Smooth muscle cell (in vitro differentiated cells): ENCODE data around the gene ACTRT3. TPM values are rescaled to one million over a fixed set of nuclear protein-coding genes. Genes with fewer than 3 reads are reported as not detected.

Experiments used
- DNase-seq: peaks from one replicate; lab custom pipeline; 2025; ENCODE audit not compliant: unreplicated experiment; lab: John Stamatoyannopoulos, UW
- H2AFZ ChIP-seq: fragments of 200-600 bp; sonication (generic); 2 replicates; pipeline ENCODE4 v1.6.0; 2016; ENCODE audit warnings: antibody characterized with exemption, low read depth, mild to moderate bottlenecking
- H3F3A ChIP-seq: fragments of 200-600 bp; sonication (generic); 2 replicates; pipeline ENCODE4 v1.6.0; 2017; ENCODE audit warnings: antibody characterized with exemption, low read depth
- H3K27ac ChIP-seq: fragments of 200-600 bp; sonication (generic); 2 replicates; pipeline ENCODE4 v1.5.1; 2016; ENCODE audit warnings: low read depth, mild to moderate bottlenecking
- H3K27me3 ChIP-seq: fragments of 200-600 bp; sonication (generic); 2 replicates; pipeline ENCODE4 v1.6.1; 2016; ENCODE audit warnings: low read depth, mild to moderate bottlenecking
- H3K36me3 ChIP-seq: fragments of 200-600 bp; sonication (generic); 2 replicates; pipeline ENCODE4 v1.5.1; 2016; ENCODE audit warnings: low read depth
- H3K4me1 ChIP-seq: fragments of 200-600 bp; sonication (generic); 2 replicates; pipeline ENCODE4 v1.5.1; 2016; ENCODE audit warnings: low read depth
- H3K4me2 ChIP-seq: fragments of 200-600 bp; sonication (generic); 2 replicates; pipeline ENCODE4 v1.6.0; 2016; ENCODE audit warnings: mild to moderate bottlenecking
- H3K4me3 ChIP-seq: fragments of 200-600 bp; sonication (generic); 2 replicates; pipeline ENCODE4 v1.5.1; 2016; ENCODE audit warnings: mild to moderate bottlenecking
- H3K79me2 ChIP-seq: fragments of 200-600 bp; sonication (generic); 2 replicates; pipeline ENCODE4 v1.6.0; 2016; ENCODE audit warnings: low read depth, mild to moderate bottlenecking
- H3K9ac ChIP-seq: fragments of 200-600 bp; sonication (generic); 2 replicates; pipeline ENCODE4 v1.6.0; 2016; ENCODE audit warnings: low read depth
- H3K9me3 ChIP-seq: fragments of 200-600 bp; sonication (generic); replicated peaks from 2 replicates; pipeline ENCODE4 v1.5.1; 2016; ENCODE audit warnings: low read depth
- H4K20me1 ChIP-seq: fragments of 200-600 bp; sonication (generic); 2 replicates; pipeline ENCODE4 v1.6.0; 2016; ENCODE audit warnings: low read depth
- CTCF ChIP-seq: fragments of 200-600 bp; sonication (generic); IDR thresholded peaks from 2 replicates; pipeline ENCODE4 v1.5.1; 2017; ENCODE audit warnings: borderline replicate concordance, mild to moderate bottlenecking, antibody characterized with exemption; ENCODE audit not compliant: insufficient read depth, poor library complexity, severe bottlenecking
- WGBS: methylation state at CpG from one replicate; pipeline ENCODE4 v1.1.7; 2016; ENCODE audit warnings: low lambda C conversion rate; 5-methylcytosine and 5-hydroxymethylcytosine counted together
- polyA plus RNA-seq: library from polyadenylated mRNA; unstranded; fragments of >200 nt; fragmentation: Nextera tagmentation; extraction: Ambion mirVana; gene quantifications from 2 replicates; pipeline ENCODE4 v1.2.1, GENCODE V29; 2016
- total RNA-seq: library from RNA; depleted of rRNA; stranded (reverse); fragments of >200 nt; gene quantifications from 2 replicates; pipeline ENCODE4 v1.2.3, GENCODE V29; 2014

Gene ACTRT3
- total and polyA plus RNA-seq, 2 experiments from 2014 or later: 1.3 to 1.7 TPM

- Histone ChIP-seq H4K20me1 (no peaks in the 10 kb centered on the region), H3K4me1 (no peaks in the 10 kb centered on the region), H3K4me2 (peak within 1 kb of the TSS; percentile 87), H3K9ac (peak within 1 kb of the TSS; percentile 74), H3K9me3 (no peaks in the 10 kb centered on the region), H3K36me3 (no peaks in the 10 kb centered on the region), H3K27ac (peak within 1 kb of the TSS; percentile 62), H3F3A (peaks cover 23% of the 10 kb centered on the region), H3K4me3 (peak within 1 kb of the TSS; percentile 62), H3K27me3 (no peaks in the 10 kb centered on the region), H3K79me2 (no peaks in the 10 kb centered on the region), H2AFZ (peak within 1 kb of the TSS; percentile 76)
- TF ChIP-seq CTCF: no peak
- 14% methylated on average over 42 of the region's 42 CpGs for WGBS
- peak; percentile 7 for DNase-seq
Measured at GRCh38 chr3:169764882-169765612, 4.3 kb downstream of the ACTRT3 start, which contains the start of gene TERC. Gene TERC, minus strand, starts transcription at chr3:169765060.

GRCh38 chr3:169764312-169764881, 5.0 kb downstream of the ACTRT3 start:
- peak overlapping the region; percentile 62 for H3K4me3 ChIP-seq
- peak overlapping the region; percentile 87 for H3K4me2 ChIP-seq

GRCh38 chr3:169760479-169760878, 8.9 kb downstream of the ACTRT3 start:
- Histone ChIP-seq H3K27ac (no peak overlapping the region), H3F3A (peaks cover 4% of the 10 kb centered on the region), H3K9me3 (no peaks in the 10 kb centered on the region), H3K4me3 (no peak overlapping the region), H3K4me2 (no peak overlapping the region), H3K79me2 (no peaks in the 10 kb centered on the region), H3K4me1 (no peaks in the 10 kb centered on the region), H4K20me1 (no peaks in the 10 kb centered on the region), H3K9ac (no peak overlapping the region), H3K27me3 (no peaks in the 10 kb centered on the region), H3K36me3 (no peaks in the 10 kb centered on the region), H2AFZ (no peak overlapping the region)
- WGBS: 76% methylated on average over 4 of the region's 4 CpGs
- TF ChIP-seq CTCF: no peak
- no peak for DNase-seq

More at GRCh38 chr3:169764312-169764881, 5.0 kb downstream of the ACTRT3 start:
- no peaks in the 10 kb centered on the region for H3K9me3 ChIP-seq
- no peaks in the 10 kb centered on the region for H3K79me2 ChIP-seq
- H4K20me1 ChIP-seq: no peaks in the 10 kb centered on the region
- DNase-seq: no peak
- H2AFZ ChIP-seq: peak overlapping the region; percentile 76
- WGBS: 15% methylated on average over 35 of the region's 46 CpGs
- H3K36me3 ChIP-seq: no peaks in the 10 kb centered on the region
- peak overlapping the region; percentile 74 for H3K9ac ChIP-seq
- peaks cover 18% of the 10 kb centered on the region for H3F3A ChIP-seq
- peak overlapping the region; percentile 62 for H3K27ac ChIP-seq
- H3K4me1 ChIP-seq: no peaks in the 10 kb centered on the region
- no peak for TF ChIP-seq CTCF
- H3K27me3 ChIP-seq: no peaks in the 10 kb centered on the region
